Panc1 (cell line): ENCODE data around the gene DBP. TPM values are rescaled to one million over a fixed set of nuclear protein-coding genes. Genes with fewer than 3 reads are reported as not detected.

Source experiments
- ATAC-seq: fragments of 200-7000 bp; cut with Tn5 transposase; 2 replicates; pipeline ENCODE4 v1.9.1; 2020; ENCODE audit warnings: mild to moderate bottlenecking, moderate library complexity
- BruUV-seq: library from RNA; stranded (reverse); fragments of 400-500 nt; replicated peaks from 2 replicates; lab custom pipeline; 2021; lab: Mats Ljungman, UMichigan
- CTCF ChIA-PET: fragments of 300-600 bp; sonication (Branson Sonifier 250); formaldehyde crosslinking; loops from one replicate; lab custom pipeline; 2022; ENCODE audit warnings: antibody characterized with exemption; lab: Charles Lee
- POLR2A ChIA-PET: fragments of 300-600 bp; sonication (Branson Sonifier 250); formaldehyde crosslinking; loops from one replicate; lab custom pipeline; 2022; ENCODE audit warnings: antibody characterized with exemption; lab: Charles Lee
- DNase-seq: peaks from one replicate; pipeline ENCODE4 v3.0.0-alpha.2; 2010; ENCODE audit warnings: low read depth, low spot score
- H3K27ac ChIP-seq: 2 replicates; pipeline ENCODE4 v1.5.1; 2011; ENCODE audit warnings: mild to moderate bottlenecking, low read length, inconsistent platforms
- H3K27me3 ChIP-seq: fragments of 200-500 bp; sonication (Bioruptor generic); 2 replicates; pipeline ENCODE4 v1.6.0; 2014; ENCODE audit warnings: low read length, inconsistent platforms; ENCODE audit not compliant: control insufficient read depth, insufficient read depth
- H3K36me3 ChIP-seq: fragments of 200-500 bp; sonication (Bioruptor generic); 2 replicates; pipeline ENCODE4 v1.5.1; 2014; ENCODE audit warnings: inconsistent platforms, mild to moderate bottlenecking, low read length, moderate library complexity; ENCODE audit not compliant: control insufficient read depth, insufficient read depth
- H3K4me1 ChIP-seq: 2 replicates; pipeline ENCODE4 v1.5.1; 2011; ENCODE audit warnings: inconsistent platforms, mild to moderate bottlenecking, low read length, moderate library complexity; ENCODE audit not compliant: control insufficient read depth, insufficient read depth
- H3K4me3 ChIP-seq, 2 experiments: 2 replicates each; pipeline ENCODE4 v1.5.1; 2011 to 2012; ENCODE audit warnings: low read depth in 2 of 2, low read length in 2 of 2, mild to moderate bottlenecking in 2 of 2, inconsistent platforms in 1 of 2, moderate library complexity in 1 of 2
- H3K9me3 ChIP-seq: fragments of 200-500 bp; sonication (Bioruptor generic); 2 replicates; pipeline ENCODE4 v1.5.1; 2014; ENCODE audit warnings: low read depth, mild to moderate bottlenecking, inconsistent platforms, low read length, moderate library complexity; ENCODE audit not compliant: control insufficient read depth, insufficient read depth
- POLR2AphosphoS5 ChIP-seq: IDR thresholded peaks from 2 replicates; pipeline ENCODE4 v1.6.1; 2012; ENCODE audit warnings: mild to moderate bottlenecking, low read depth, low read length, moderate library complexity
- SIN3A ChIP-seq: IDR thresholded peaks from 2 replicates; pipeline ENCODE4 v1.6.1; 2012; ENCODE audit warnings: low read depth, mild to moderate bottlenecking, low read length, moderate library complexity, borderline replicate concordance; ENCODE audit not compliant: insufficient read depth
- TCF7L2 ChIP-seq: IDR thresholded peaks from 2 replicates; pipeline ENCODE4 v1.6.1; 2011; ENCODE audit warnings: mild to moderate bottlenecking, low read depth, low read length, inconsistent platforms
- in situ Hi-C: cut with HindIII; loops from 2 replicates; pipeline ENCODE4 v1.10.0; 2016; ENCODE audit warnings: low sequenced_read_pairs, low pct_unique_long_range_greater_than_20kb
- intact Hi-C: fragments of 100-400 bp; cut with micrococcal nuclease; formaldehyde crosslinking; loops from one replicate; pipeline ENCODE4 v1.10.0; 2022; ENCODE audit not compliant: unreplicated experiment
- total RNA-seq: library from RNA; stranded (reverse); gene quantifications from one replicate; pipeline ENCODE4 v1.2.1, GENCODE V29; 2021; ENCODE audit not compliant: unreplicated experiment
- TF ChIP-seq, protein P1 (sequence below): fragments of 450-650 bp; IDR thresholded peaks from 2 replicates; pipeline ENCODE4 v1.5.1; 2017; ENCODE audit warnings: mild to moderate bottlenecking
- TF ChIP-seq, protein P2 (sequence below), 2 experiments: IDR thresholded peaks; 2 replicates each; pipeline ENCODE4 v1.6.1; 2011 to 2012; ENCODE audit warnings: low read depth in 2 of 2, control low read depth in 1 of 2, low read length in 1 of 2, mild to moderate bottlenecking in 1 of 2, moderate library complexity in 1 of 2; ENCODE audit not compliant: insufficient read depth in 1 of 2

The DBP gene
- total RNA-seq, 1 experiment from 2014 or later, result 7.4 TPM

DNA sequence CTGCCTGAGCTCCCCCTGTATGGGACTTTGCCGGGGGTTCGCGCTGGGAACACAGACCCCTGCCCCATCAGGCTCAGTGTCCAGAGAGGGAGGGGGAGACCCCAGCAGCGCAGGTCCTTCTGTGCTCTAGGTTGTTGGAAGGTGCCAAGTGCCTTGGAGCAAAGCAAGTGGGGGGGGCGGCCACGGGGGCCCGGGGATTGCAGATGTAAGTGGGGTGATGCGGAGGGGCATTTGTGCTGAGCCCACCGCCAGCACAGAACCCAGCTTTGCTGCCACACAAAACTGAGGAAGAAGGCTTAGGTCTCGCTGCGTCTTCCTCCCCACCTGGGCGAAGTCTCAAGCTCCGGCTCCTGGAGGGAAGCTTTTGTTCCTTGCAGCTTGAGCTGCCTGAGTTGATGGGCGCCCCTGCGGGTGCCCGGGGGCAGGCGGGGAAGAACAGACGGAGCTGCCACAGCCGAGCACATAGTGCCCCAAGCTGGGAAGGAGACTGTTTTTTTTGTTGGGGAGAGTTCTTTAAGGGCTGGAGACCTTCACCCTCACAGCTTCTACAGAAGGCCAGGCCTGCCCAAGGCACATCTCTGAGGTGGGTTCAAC, 37.1 kb upstream of the DBP start:
- intact Hi-C loops, result no loop called here
- no peak for ATAC-seq
- in situ Hi-C loops, result no loop called here

GRCh38 chr19:48673436-48674100, 36.4 kb upstream of the DBP start:
- no peaks in the 10 kb centered on the region for H3K4me1 ChIP-seq
- in situ Hi-C loops, result no loop called here
- no TSS peak for BruUV-seq
- no peak for DNase-seq
- no peak for ATAC-seq
- no peak overlapping the region for H3K4me3 ChIP-seq
- CTCF ChIA-PET, result interaction anchor here (0.7 kb wide), 1 partner anchor 112 kb away, joined by 5 read pairs; no protein-coding TSS in a partner anchor
- intact Hi-C loops, result no loop called here
- no peaks in the 10 kb centered on the region for H3K27me3 ChIP-seq
- POLR2A ChIA-PET, result no interaction called here
- TF ChIP-seq TCF7L2 (no peak), POLR2AphosphoS5 (no peak), SIN3A (no peak)
- TF ChIP-seq, protein P1, sequence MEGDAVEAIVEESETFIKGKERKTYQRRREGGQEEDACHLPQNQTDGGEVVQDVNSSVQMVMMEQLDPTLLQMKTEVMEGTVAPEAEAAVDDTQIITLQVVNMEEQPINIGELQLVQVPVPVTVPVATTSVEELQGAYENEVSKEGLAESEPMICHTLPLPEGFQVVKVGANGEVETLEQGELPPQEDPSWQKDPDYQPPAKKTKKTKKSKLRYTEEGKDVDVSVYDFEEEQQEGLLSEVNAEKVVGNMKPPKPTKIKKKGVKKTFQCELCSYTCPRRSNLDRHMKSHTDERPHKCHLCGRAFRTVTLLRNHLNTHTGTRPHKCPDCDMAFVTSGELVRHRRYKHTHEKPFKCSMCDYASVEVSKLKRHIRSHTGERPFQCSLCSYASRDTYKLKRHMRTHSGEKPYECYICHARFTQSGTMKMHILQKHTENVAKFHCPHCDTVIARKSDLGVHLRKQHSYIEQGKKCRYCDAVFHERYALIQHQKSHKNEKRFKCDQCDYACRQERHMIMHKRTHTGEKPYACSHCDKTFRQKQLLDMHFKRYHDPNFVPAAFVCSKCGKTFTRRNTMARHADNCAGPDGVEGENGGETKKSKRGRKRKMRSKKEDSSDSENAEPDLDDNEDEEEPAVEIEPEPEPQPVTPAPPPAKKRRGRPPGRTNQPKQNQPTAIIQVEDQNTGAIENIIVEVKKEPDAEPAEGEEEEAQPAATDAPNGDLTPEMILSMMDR, result no peak
- TF ChIP-seq, protein P2, sequence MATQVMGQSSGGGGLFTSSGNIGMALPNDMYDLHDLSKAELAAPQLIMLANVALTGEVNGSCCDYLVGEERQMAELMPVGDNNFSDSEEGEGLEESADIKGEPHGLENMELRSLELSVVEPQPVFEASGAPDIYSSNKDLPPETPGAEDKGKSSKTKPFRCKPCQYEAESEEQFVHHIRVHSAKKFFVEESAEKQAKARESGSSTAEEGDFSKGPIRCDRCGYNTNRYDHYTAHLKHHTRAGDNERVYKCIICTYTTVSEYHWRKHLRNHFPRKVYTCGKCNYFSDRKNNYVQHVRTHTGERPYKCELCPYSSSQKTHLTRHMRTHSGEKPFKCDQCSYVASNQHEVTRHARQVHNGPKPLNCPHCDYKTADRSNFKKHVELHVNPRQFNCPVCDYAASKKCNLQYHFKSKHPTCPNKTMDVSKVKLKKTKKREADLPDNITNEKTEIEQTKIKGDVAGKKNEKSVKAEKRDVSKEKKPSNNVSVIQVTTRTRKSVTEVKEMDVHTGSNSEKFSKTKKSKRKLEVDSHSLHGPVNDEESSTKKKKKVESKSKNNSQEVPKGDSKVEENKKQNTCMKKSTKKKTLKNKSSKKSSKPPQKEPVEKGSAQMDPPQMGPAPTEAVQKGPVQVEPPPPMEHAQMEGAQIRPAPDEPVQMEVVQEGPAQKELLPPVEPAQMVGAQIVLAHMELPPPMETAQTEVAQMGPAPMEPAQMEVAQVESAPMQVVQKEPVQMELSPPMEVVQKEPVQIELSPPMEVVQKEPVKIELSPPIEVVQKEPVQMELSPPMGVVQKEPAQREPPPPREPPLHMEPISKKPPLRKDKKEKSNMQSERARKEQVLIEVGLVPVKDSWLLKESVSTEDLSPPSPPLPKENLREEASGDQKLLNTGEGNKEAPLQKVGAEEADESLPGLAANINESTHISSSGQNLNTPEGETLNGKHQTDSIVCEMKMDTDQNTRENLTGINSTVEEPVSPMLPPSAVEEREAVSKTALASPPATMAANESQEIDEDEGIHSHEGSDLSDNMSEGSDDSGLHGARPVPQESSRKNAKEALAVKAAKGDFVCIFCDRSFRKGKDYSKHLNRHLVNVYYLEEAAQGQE (IDR thresholded peaks at IDR 0.05; ENCODE audit: insufficient read depth in 1 of 2, low read depth in 2 of 2, low read length in 1 of 2), result no peak
- H3K36me3 ChIP-seq, result no peaks in the 10 kb centered on the region
- H3K9me3 ChIP-seq, result no peaks in the 10 kb centered on the region
- no peak overlapping the region for H3K27ac ChIP-seq

More for the DNA sequence above, 37.1 kb upstream of the DBP start:
- ChIA-PET POLR2A (no interaction called here), CTCF (interaction anchor here (0.7 kb wide), 1 partner anchor 112 kb away, joined by 5 read pairs; no protein-coding TSS in a partner anchor)
- DNase-seq, result no peak
- Histone ChIP-seq H3K4me3 (no peak overlapping the region), H3K9me3 (no peaks in the 10 kb centered on the region), H3K27me3 (no peaks in the 10 kb centered on the region), H3K27ac (no peak overlapping the region), H3K36me3 (no peaks in the 10 kb centered on the region), H3K4me1 (no peaks in the 10 kb centered on the region)
- TF ChIP-seq POLR2AphosphoS5 (no peak), TCF7L2 (no peak), SIN3A (no peak)
- TF ChIP-seq, protein P2 (IDR thresholded peaks at IDR 0.05; ENCODE audit: insufficient read depth in 1 of 2, low read depth in 2 of 2, low read length in 1 of 2), result no peak
- TF ChIP-seq, protein P1, result no peak
- no TSS peak for BruUV-seq
